GM13976 (cell line): Measurements from ENCODE around the gene FBXW9.

Experiments used
- DNase-seq: peaks from one replicate; pipeline ENCODE4 v3.0.0; 2012; ENCODE audit warnings: low spot score
- in situ Hi-C: fragments of 300-500 bp; cut with MboI; formaldehyde crosslinking; loops from one replicate; pipeline ENCODE4 v1.12.0; 2022; ENCODE audit warnings: low sequenced_read_pairs, mixed read lengths, inconsistent platforms; ENCODE audit not compliant: unreplicated experiment
- TF ChIP-seq, protein P1 (sequence below): IDR thresholded peaks from 2 replicates; pipeline ENCODE4 v1.5.1; 2012; ENCODE audit warnings: borderline replicate concordance, mild to moderate bottlenecking; ENCODE audit not compliant: insufficient read depth; ENCODE audit errors: extremely low read depth, missing control alignments, control extremely low read depth

FBXW9 gene

DNA sequence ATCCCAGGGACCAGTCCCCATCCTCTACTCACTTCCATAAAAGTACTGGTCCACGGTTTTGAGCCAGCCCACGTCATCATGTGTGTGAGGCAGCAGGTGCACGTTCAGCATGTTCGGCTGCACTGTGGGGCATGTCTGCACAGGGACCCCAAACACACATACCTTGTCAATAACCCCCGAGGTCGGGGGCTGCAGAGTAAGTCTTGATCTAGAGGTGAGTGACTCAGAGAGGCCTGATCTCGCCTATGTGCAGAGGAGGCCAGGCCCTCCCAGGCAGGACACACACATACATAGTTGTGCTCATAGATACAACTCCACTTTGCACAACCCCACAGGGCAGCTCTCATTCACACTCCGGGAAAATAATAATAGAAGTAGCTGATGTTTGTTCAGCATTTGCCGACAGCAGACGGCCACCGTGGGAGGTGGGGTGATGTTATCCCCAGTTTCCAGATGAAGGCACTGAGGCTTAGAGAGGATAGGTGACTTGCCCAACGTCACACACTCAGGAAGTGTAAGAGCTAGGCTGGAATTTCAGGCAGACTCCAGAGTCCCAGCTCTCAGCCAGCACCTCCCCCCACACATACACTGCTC lies 30.7 kb downstream of the FBXW9 start:
- TF ChIP-seq, protein P1, sequence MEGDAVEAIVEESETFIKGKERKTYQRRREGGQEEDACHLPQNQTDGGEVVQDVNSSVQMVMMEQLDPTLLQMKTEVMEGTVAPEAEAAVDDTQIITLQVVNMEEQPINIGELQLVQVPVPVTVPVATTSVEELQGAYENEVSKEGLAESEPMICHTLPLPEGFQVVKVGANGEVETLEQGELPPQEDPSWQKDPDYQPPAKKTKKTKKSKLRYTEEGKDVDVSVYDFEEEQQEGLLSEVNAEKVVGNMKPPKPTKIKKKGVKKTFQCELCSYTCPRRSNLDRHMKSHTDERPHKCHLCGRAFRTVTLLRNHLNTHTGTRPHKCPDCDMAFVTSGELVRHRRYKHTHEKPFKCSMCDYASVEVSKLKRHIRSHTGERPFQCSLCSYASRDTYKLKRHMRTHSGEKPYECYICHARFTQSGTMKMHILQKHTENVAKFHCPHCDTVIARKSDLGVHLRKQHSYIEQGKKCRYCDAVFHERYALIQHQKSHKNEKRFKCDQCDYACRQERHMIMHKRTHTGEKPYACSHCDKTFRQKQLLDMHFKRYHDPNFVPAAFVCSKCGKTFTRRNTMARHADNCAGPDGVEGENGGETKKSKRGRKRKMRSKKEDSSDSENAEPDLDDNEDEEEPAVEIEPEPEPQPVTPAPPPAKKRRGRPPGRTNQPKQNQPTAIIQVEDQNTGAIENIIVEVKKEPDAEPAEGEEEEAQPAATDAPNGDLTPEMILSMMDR = no peak
- in situ Hi-C loops = no loop called here
- DNase-seq = no peak

DNA sequence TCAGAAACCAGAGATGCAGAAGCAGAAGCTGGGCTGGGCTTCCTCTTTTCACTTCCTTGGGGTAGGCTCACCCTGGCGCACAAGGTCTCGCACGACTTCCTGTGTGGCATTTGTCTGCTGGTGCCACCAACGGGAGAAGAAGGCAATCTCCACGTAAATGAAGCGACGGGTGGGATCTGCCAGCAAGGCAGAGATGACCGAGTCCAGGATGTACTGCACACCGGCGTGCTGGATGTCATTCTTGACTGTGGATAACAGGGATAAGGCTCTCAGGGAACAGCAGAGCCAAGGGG lies 31.2 kb downstream of the FBXW9 start:
- in situ Hi-C loops = no loop called here
- TF ChIP-seq, protein P1 = no peak
- peak; percentile 82 for DNase-seq

GRCh38 chr19:12664406-12665280 lies 31.8 kb downstream of the FBXW9 start:
- DNase-seq = no peak
- TF ChIP-seq, protein P1 = no peak
- in situ Hi-C loops = no loop called here

GRCh38 chr19:12660980-12661379 lies 35.5 kb downstream of the FBXW9 start:
- no peak for DNase-seq
- in situ Hi-C loops = no loop called here
- TF ChIP-seq, protein P1 = no peak

GRCh38 chr19:12657966-12658365 lies 38.5 kb downstream of the FBXW9 start:
- in situ Hi-C loops = no loop called here
- TF ChIP-seq, protein P1 = no peak
- no peak for DNase-seq

- TF ChIP-seq, protein P1 = no peak
- in situ Hi-C loops = no loop called here
- no peak for DNase-seq
Measured at GRCh38 chr19:12656899-12657571, 39.4 kb downstream of the FBXW9 start.
